LNCaP clone FGC (cell line): ENCODE measurements around the gene TSPAN5.
"Not testable (repeated sequence)": the region's sequence is repeated elsewhere in the genome, so short reads cannot be mapped to it uniquely, and the experiment has no call there.

Experiments
- DNase-seq: peaks from one replicate; pipeline ENCODE4 v3.0.0-alpha.2; 2011; ENCODE audit warnings: low read depth
- H3K4me3 ChIP-seq: 2 replicates; pipeline ENCODE4 v1.5.1; 2011; ENCODE audit warnings: mild to moderate bottlenecking, low read depth, low read length, control low read depth
- TF ChIP-seq, protein P1 (sequence below): IDR thresholded peaks from 2 replicates; pipeline ENCODE4 v1.5.1; 2012; ENCODE audit warnings: mild to moderate bottlenecking; ENCODE audit not compliant: control insufficient read depth, insufficient read depth; ENCODE audit errors: extremely low read depth

The TSPAN5 gene

DNA sequence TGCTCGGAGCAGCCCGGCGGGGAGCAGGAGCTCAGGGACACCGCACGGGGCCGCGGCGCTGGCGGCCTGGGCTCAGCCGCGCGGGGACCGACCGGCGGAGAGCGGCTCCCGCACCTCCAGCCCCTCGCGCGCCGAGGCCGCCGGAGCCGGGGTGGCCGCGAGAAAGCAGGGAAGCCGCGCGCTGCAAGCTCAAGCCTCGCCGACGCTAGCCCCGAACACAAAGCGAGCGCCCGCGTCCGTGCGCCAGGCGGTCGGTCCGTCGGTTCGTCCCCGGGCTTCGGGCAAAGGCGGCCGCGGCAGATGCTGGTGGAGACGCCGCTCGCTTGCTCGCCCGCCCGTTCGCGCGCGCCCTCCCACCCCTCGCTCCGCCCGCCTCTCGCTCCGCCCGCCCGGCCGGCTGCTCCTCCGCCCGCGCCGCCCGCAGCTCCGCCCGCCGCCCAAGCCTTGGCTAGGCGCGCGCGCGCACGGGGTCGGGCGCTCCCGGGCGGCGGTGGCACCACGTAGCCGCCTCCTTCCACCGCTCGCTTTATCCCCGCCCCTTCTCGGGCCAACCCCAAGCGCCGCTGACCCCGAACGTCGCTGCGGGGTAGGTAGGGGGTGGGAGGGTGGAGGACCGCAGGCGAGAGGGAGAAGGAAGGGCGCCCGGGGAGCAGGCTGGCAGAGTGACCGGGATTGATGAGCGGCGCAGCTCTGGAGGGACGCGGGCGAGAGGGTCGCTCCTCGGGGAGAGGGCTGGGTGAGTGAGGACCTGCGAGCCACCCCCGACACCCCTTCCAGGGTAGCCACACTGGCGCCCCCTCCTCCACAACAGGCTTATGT lies at the start of gene TSPAN5:
Gene TSPAN5 (minus strand): TSS at position 325 of the 819 bp plus-strand sequence.
- peak within 1 kb of the TSS; percentile 63 for H3K4me3 ChIP-seq
- TF ChIP-seq, protein P1, sequence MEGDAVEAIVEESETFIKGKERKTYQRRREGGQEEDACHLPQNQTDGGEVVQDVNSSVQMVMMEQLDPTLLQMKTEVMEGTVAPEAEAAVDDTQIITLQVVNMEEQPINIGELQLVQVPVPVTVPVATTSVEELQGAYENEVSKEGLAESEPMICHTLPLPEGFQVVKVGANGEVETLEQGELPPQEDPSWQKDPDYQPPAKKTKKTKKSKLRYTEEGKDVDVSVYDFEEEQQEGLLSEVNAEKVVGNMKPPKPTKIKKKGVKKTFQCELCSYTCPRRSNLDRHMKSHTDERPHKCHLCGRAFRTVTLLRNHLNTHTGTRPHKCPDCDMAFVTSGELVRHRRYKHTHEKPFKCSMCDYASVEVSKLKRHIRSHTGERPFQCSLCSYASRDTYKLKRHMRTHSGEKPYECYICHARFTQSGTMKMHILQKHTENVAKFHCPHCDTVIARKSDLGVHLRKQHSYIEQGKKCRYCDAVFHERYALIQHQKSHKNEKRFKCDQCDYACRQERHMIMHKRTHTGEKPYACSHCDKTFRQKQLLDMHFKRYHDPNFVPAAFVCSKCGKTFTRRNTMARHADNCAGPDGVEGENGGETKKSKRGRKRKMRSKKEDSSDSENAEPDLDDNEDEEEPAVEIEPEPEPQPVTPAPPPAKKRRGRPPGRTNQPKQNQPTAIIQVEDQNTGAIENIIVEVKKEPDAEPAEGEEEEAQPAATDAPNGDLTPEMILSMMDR = no peak
- DNase-seq = no peak

GRCh38 chr4:98706935-98707334 lies 48.5 kb upstream of the TSPAN5 start:
- H3K4me3 ChIP-seq = no peak overlapping the region
- DNase-seq = no peak
- TF ChIP-seq, protein P1 = no peak

DNA sequence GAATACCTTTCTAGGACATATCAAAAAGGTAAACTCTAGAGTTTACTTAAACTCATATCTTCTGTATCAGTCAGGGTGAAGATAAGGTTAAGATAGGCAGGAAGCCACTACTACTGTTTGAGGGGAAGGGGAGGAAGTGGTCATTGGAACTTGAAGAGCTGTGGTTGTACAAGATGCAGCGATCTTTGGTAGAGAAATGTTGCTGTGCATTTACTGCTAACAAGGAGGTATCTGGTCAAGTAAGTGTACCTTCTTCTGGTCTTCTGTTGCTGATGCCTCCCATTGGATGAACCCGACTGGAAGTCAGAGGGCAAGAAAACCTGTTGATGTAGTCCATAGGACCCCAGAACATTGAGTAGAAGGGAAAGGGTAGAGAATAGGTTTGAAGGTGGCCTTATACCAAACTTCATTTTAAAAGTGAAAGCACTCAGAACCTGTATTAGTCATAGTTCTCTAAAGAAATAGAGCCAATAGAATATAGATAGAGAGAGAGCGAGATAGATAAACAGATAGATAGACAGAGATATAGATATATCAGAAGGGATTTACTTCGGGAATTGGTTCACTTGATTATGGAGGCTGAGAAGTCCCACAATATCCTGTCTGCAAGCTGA lies 47.9 kb upstream of the TSPAN5 start:
- no peak overlapping the region for H3K4me3 ChIP-seq
- no peak for DNase-seq
- TF ChIP-seq, protein P1 = no peak

GRCh38 chr4:98705586-98705985 lies 47.2 kb upstream of the TSPAN5 start:
- not testable (repeated sequence) for H3K4me3 ChIP-seq, DNase-seq

DNA sequence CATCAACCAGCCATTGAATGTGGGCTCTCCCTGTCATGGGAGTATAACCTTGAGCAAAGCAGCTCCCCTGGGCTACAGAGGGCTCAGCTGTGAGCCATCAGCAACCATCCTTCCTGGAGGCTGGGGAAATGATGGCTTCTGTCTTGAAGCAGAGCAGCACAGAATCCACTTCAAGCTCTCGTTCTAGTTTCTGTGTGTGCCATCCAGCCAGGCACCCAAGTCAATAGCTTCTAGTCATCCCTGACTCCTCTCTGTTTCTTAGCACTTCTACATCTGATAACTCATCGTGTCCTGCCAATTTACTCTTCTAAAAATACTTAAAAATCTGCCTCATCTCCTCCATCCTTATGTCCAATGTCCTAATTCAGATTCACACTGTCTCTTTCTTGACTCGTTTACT lies 42.2 kb upstream of the TSPAN5 start:
- TF ChIP-seq, protein P1 = no peak
- DNase-seq = no peak
- H3K4me3 ChIP-seq = no peak overlapping the region

GRCh38 chr4:98694076-98694475 lies 35.7 kb upstream of the TSPAN5 start:
- DNase-seq = no peak
- TF ChIP-seq, protein P1 = no peak
- no peak overlapping the region for H3K4me3 ChIP-seq

DNA sequence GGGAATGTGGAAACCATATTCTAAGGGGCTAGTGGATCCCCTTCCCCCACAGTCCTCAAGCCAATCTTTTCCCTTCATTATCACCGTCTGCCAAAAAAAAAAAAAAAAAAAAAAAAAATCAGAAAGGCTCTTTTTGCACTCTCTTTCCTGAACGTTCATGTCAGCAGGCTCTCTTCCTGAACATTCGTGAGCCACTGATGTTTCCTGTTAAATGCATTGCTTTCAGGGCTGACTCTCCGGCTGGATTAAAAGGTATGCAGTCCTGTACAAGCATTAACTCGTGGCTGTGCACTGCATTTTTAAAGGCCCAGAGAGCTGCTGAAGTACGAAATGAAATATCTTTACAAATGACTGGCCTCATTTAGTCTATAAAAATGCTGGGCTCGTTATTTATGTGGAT lies 34.0 kb upstream of the TSPAN5 start:
- H3K4me3 ChIP-seq = no peak overlapping the region
- TF ChIP-seq, protein P1 = no peak
- no peak for DNase-seq
